ENCODE data around the gene ATM.
A peak's percentile ranks its signal among the peaks of the same experiment; 100 is the strongest.

Gene ATM

GRCh38 chr11:108197351-108197750, 25.5 kb upstream of the ATM start:
- peaks cover 7% of the 10 kb centered on the region for H3K4me1 ChIP-seq (ENCODE audit: insufficient read depth, poor library complexity, severe bottlenecking)
- ATAC-seq (ENCODE audit: low read depth) (no peak), DNase-seq (ENCODE audit: low spot score) (no peak)
- H3K4me3 ChIP-seq (ENCODE audit: severe bottlenecking): no peak overlapping the region
- peaks cover 65% of the 10 kb centered on the region for H3K36me3 ChIP-seq (ENCODE audit: low read depth)
- TF ChIP-seq CTCF (IDR thresholded peaks at IDR 0.05; ENCODE audit: poor library complexity, severe bottlenecking): no peak
- no peaks in the 10 kb centered on the region for H3K27me3 ChIP-seq (ENCODE audit: insufficient read depth, poor library complexity, severe bottlenecking)
- no peak overlapping the region for H3K27ac ChIP-seq (ENCODE audit: poor library complexity, severe bottlenecking)
- H3K9me3 ChIP-seq (ENCODE audit: severe bottlenecking): no peaks in the 10 kb centered on the region

- Histone ChIP-seq H3K27me3 (ENCODE audit: insufficient read depth, poor library complexity, severe bottlenecking) (no peaks in the 10 kb centered on the region), H3K36me3 (ENCODE audit: low read depth) (peaks cover 60% of the 10 kb centered on the region), H3K4me3 (ENCODE audit: severe bottlenecking) (no peak overlapping the region), H3K4me1 (ENCODE audit: insufficient read depth, poor library complexity, severe bottlenecking) (peaks cover 7% of the 10 kb centered on the region), H3K27ac (ENCODE audit: poor library complexity, severe bottlenecking) (no peak overlapping the region), H3K9me3 (ENCODE audit: severe bottlenecking) (no peaks in the 10 kb centered on the region)
- no peak for DNase-seq (ENCODE audit: low spot score)
- no peak; the same call in 2 of the 3 replicates for ATAC-seq (ENCODE audit: low read depth)
- no peak for TF ChIP-seq CTCF (IDR thresholded peaks at IDR 0.05; ENCODE audit: poor library complexity, severe bottlenecking)
Measured at GRCh38 chr11:108198833-108199232, 24.0 kb upstream of the ATM start.

- DNase-seq (ENCODE audit: low spot score) (no peak), ATAC-seq (ENCODE audit: low read depth) (peak; percentile 73; the same call in 2 of the 3 replicates)
- H3K36me3 ChIP-seq (ENCODE audit: low read depth): peaks cover 60% of the 10 kb centered on the region
- no peak overlapping the region for H3K4me3 ChIP-seq (ENCODE audit: severe bottlenecking)
- peaks cover 7% of the 10 kb centered on the region for H3K4me1 ChIP-seq (ENCODE audit: insufficient read depth, poor library complexity, severe bottlenecking)
- TF ChIP-seq CTCF (IDR thresholded peaks at IDR 0.05; ENCODE audit: poor library complexity, severe bottlenecking): no peak
- H3K27me3 ChIP-seq (ENCODE audit: insufficient read depth, poor library complexity, severe bottlenecking): no peaks in the 10 kb centered on the region
- H3K9me3 ChIP-seq (ENCODE audit: severe bottlenecking): no peaks in the 10 kb centered on the region
- H3K27ac ChIP-seq (ENCODE audit: poor library complexity, severe bottlenecking): peak overlapping the region; percentile 12
Measured at GRCh38 chr11:108199446-108200321, 23.2 kb upstream of the ATM start.

- Histone ChIP-seq H3K27me3 (ENCODE audit: insufficient read depth, poor library complexity, severe bottlenecking) (no peaks in the 10 kb centered on the region), H3K9me3 (ENCODE audit: severe bottlenecking) (no peaks in the 10 kb centered on the region), H3K27ac (ENCODE audit: poor library complexity, severe bottlenecking) (no peak overlapping the region), H3K36me3 (ENCODE audit: low read depth) (peaks cover 62% of the 10 kb centered on the region), H3K4me1 (ENCODE audit: insufficient read depth, poor library complexity, severe bottlenecking) (peaks cover 7% of the 10 kb centered on the region), H3K4me3 (ENCODE audit: severe bottlenecking) (no peak overlapping the region)
- no peak for TF ChIP-seq CTCF (IDR thresholded peaks at IDR 0.05; ENCODE audit: poor library complexity, severe bottlenecking)
- DNase-seq (ENCODE audit: low spot score) (no peak), ATAC-seq (ENCODE audit: low read depth) (no peak)
Measured at GRCh38 chr11:108203075-108203474, 19.8 kb upstream of the ATM start.

- Histone ChIP-seq H3K36me3 (ENCODE audit: low read depth) (peaks cover 62% of the 10 kb centered on the region), H3K4me3 (ENCODE audit: severe bottlenecking) (no peak overlapping the region), H3K27ac (ENCODE audit: poor library complexity, severe bottlenecking) (no peak overlapping the region), H3K27me3 (ENCODE audit: insufficient read depth, poor library complexity, severe bottlenecking) (no peaks in the 10 kb centered on the region), H3K9me3 (ENCODE audit: severe bottlenecking) (no peaks in the 10 kb centered on the region), H3K4me1 (ENCODE audit: insufficient read depth, poor library complexity, severe bottlenecking) (peaks cover 7% of the 10 kb centered on the region)
- TF ChIP-seq CTCF (IDR thresholded peaks at IDR 0.05; ENCODE audit: poor library complexity, severe bottlenecking): no peak
- ATAC-seq (ENCODE audit: low read depth) (no peak), DNase-seq (ENCODE audit: low spot score) (no peak)
Measured at GRCh38 chr11:108204376-108204775, 18.5 kb upstream of the ATM start.

All from RWPE2 (cell line).